ENCODE results near the gene TTC17. TPM values are rescaled to one million over a fixed set of nuclear protein-coding genes. Genes with fewer than 3 reads are reported as not detected.

Gene TTC17
- total and polyA plus RNA-seq, 2 of the 8 experiments (the other 6 are each of a cell fraction or from before 2014, with no cell fraction given): 65.1 to 80.1 TPM

- ChIA-PET CTCF (ENCODE audit: partially characterized antibody) (interaction anchor here (1.0 kb wide), 1 partner anchor 168 kb away, joined by 4 read pairs; no protein-coding TSS in a partner anchor), POLR2A (ENCODE audit: partially characterized antibody) (no interaction called here)
- Histone ChIP-seq H3K79me2 (ENCODE audit: control insufficient read depth in 1 of 2, insufficient read depth in 2 of 2, low read length in 2 of 2) (no peaks in the 10 kb centered on the region), H3K14ac (ENCODE audit: insufficient read length) (no peak overlapping the region), H4K5ac (ENCODE audit: insufficient read length, low read depth, low read length) (no peak overlapping the region), H3K9ac (replicated peaks in 1 of 4; ENCODE audit: extremely low read depth in 1 of 4, low read depth in 3 of 4, low read length in 3 of 4) (no peak overlapping the region), H3K36me3 (ENCODE audit: control insufficient read depth in 2 of 4, insufficient read depth in 4 of 4, low read length in 3 of 4) (peaks cover 10 to 61% (median 42%) of the 10 kb centered on the region in 4 experiments), H3K23me2 (ENCODE audit: low read depth, low read length) (no peaks in the 10 kb centered on the region; the same call in 1 of the 2 replicates), H3K56ac (replicated peaks; ENCODE audit: insufficient read length, low read depth, low read length) (no peak overlapping the region), H3K4me1 (replicated peaks in 1 of 4; ENCODE audit: control insufficient read depth in 3 of 4, insufficient read depth in 4 of 4, low read length in 3 of 4) (no peaks in the 10 kb centered on the region), H3K4me3 (ENCODE audit: extremely low read depth in 1 of 4, insufficient read depth in 2 of 4, low read depth in 3 of 4, low read length in 4 of 4) (no peak overlapping the region), H4K91ac (replicated peaks; ENCODE audit: insufficient read length, low read length) (no peak overlapping the region), H3K18ac (ENCODE audit: extremely low read depth, low read length) (no peak overlapping the region), H2AFZ (ENCODE audit: low read length) (no peak overlapping the region), H3K9me3 (ENCODE audit: insufficient read depth in 2 of 2, low read depth in 1 of 2, low read length in 1 of 2) (no peaks in the 10 kb centered on the region), H3K4me2 (ENCODE audit: insufficient read depth in 1 of 2, low read depth in 2 of 2, low read length in 2 of 2) (no peak overlapping the region), H2BK15ac (ENCODE audit: low read length) (no peak overlapping the region), H4K20me1 (replicated peaks in 1 of 2; ENCODE audit: control insufficient read depth in 1 of 2, insufficient read depth in 2 of 2, low read length in 2 of 2) (peaks cover 0 to 1% of the 10 kb centered on the region in 2 experiments), H2BK20ac (ENCODE audit: low read length) (no peak overlapping the region), H2AK5ac (ENCODE audit: low read depth, low read length) (no peak overlapping the region), H2BK5ac (ENCODE audit: low read depth, low read length) (no peak overlapping the region), H2BK12ac (ENCODE audit: low read depth, low read length) (no peak overlapping the region), H3K27me3 (replicated peaks in 1 of 4; ENCODE audit: control insufficient read depth in 3 of 4, extremely low read depth in 1 of 4, insufficient read depth in 3 of 4, low read length in 3 of 4) (no peaks in the 10 kb centered on the region), H3K4ac (replicated peaks; ENCODE audit: insufficient read length, low read depth, low read length) (no peak overlapping the region), H3K79me1 (ENCODE audit: low read depth, low read length) (no peaks in the 10 kb centered on the region), H2BK120ac (replicated peaks; ENCODE audit: low read depth, low read length) (no peak overlapping the region), H4K8ac (ENCODE audit: extremely low read depth, insufficient read depth, low read length) (no peak overlapping the region), H3K23ac (ENCODE audit: insufficient read length) (no peak overlapping the region), H3K27ac (ENCODE audit: low read depth, low read length) (no peak overlapping the region)
- WGBS, 2 experiments (ENCODE audit: extremely low coverage in 1 of 2, insufficient coverage in 1 of 2, insufficient read length in 1 of 2, insufficient replicate concordance in 2 of 2, low coverage in 1 of 2, low lambda C conversion rate in 2 of 2, missing lambda C conversion rate in 1 of 2): 94% methylated on average over 2 of the region's 2 CpGs; no CpG with 5 or more reads in 1 of the 2 experiments
- FAIRE-seq (no peak), DNase-seq (ENCODE audit: low read depth in 1 of 2, low spot score in 2 of 2) (no peak)
- TF ChIP-seq TBP (IDR thresholded peaks at IDR 0.05; ENCODE audit: low read depth, low read length) (no peak), TCF12 (IDR thresholded peaks at IDR 0.05; ENCODE audit: low read depth, low read length) (no peak), HDAC6 (IDR thresholded peaks at IDR 0.05; ENCODE audit: low read depth, low read length) (no peak), GABPA (IDR thresholded peaks at IDR 0.05; ENCODE audit: borderline replicate concordance, insufficient read depth, low read length) (no peak), GTF2F1 (IDR thresholded peaks at IDR 0.05; ENCODE audit: borderline replicate concordance, low read depth, low read length) (no peak), POLR2AphosphoS5 (IDR thresholded peaks at IDR 0.05; ENCODE audit: low read depth, low read length) (no peak), SRF (IDR thresholded peaks at IDR 0.05; ENCODE audit: low read depth, low read length) (no peak), PHF8 (conservative IDR thresholded peaks at IDR 0.05; ENCODE audit: low read depth, low read length) (no peak), EP300 (IDR thresholded peaks at IDR 0.05; ENCODE audit: borderline replicate concordance in 1 of 2, low read depth in 2 of 2, low read length in 2 of 2) (no peak)
Observed at GRCh38 chr11:43408277-43408676, 49.6 kb downstream of the TTC17 start.

Measured in H1 (cell line).